Stimulated activated CD4-positive, alpha-beta T cell treated with anti-CD3 and anti-CD28 coated beads, TNF-alpha, amount 100 ng/mL, for 4 hours (primary cell): Measurements from ENCODE around the gene CSHL1.
A peak's percentile ranks its signal among the peaks of the same experiment; 100 is the strongest.
"Not testable (repeated sequence)": the region's sequence is repeated elsewhere in the genome, so short reads cannot be mapped to it uniquely, and the experiment has no call there.

ENCODE experiments used
- DNase-seq, 3 experiments: peaks; one replicate each; pipeline ENCODE4 v3.0.0-alpha.2; 2020; ENCODE audit warnings: low read depth in 3 of 3

The CSHL1 gene

GRCh38 chr17:63889026-63889848 lies 21.8 kb downstream of the CSHL1 start:
- DNase-seq: not testable (repeated sequence)

GRCh38 chr17:63885119-63885518 lies 25.9 kb downstream of the CSHL1 start:
- not testable (repeated sequence) for DNase-seq

- not testable (repeated sequence) for DNase-seq
Observed at GRCh38 chr17:63882626-63883126, 28.4 kb downstream of the CSHL1 start.

- peak; percentile 20 to 33 (median 30) for DNase-seq
Observed at GRCh38 chr17:63881935-63882601, 29.0 kb downstream of the CSHL1 start, which contains the start of gene GH2. Gene GH2 (minus strand): TSS chr17:63881944. CDS start chr17:63881801, 143 bp downstream.

GRCh38 chr17:63881337-63881736 lies 29.7 kb downstream of the CSHL1 start:
- DNase-seq: not testable (repeated sequence)

- no peak for DNase-seq
Observed at GRCh38 chr17:63880706-63881105, 30.4 kb downstream of the CSHL1 start.

GRCh38 chr17:63878413-63878812 lies 32.6 kb downstream of the CSHL1 start:
- DNase-seq: not testable (repeated sequence)

GRCh38 chr17:63874693-63875092 lies 36.4 kb downstream of the CSHL1 start:
- DNase-seq: not testable (repeated sequence)

- DNase-seq: not testable (repeated sequence)
Observed at GRCh38 chr17:63874061-63874626, 36.9 kb downstream of the CSHL1 start.

GRCh38 chr17:63873577-63873976 lies 37.5 kb downstream of the CSHL1 start, which contains the start of gene CSH2:
Gene CSH2 (minus strand): TSS chr17:63873677. CDS start chr17:63873614, 63 bp downstream.
- not testable (repeated sequence) for DNase-seq

- not testable (repeated sequence) for DNase-seq
Observed at GRCh38 chr17:63871646-63872365, 39.3 kb downstream of the CSHL1 start.

- not testable (repeated sequence) for DNase-seq
Observed at GRCh38 chr17:63870292-63870665, 40.8 kb downstream of the CSHL1 start.

- not testable (repeated sequence) for DNase-seq
Observed at GRCh38 chr17:63869491-63870291, 41.4 kb downstream of the CSHL1 start.

- DNase-seq: not testable (repeated sequence)
Observed at GRCh38 chr17:63866625-63867024, 44.4 kb downstream of the CSHL1 start.
